Motor neuron (in vitro differentiated cells): ENCODE results near the gene MED10. TPM values are rescaled to one million over a fixed set of nuclear protein-coding genes. Genes with fewer than 3 reads are reported as not detected.
A peak's percentile ranks its signal among the peaks of the same experiment; 100 is the strongest.

ENCODE experiments used
- ATAC-seq, 8 experiments: fragments of 200-7000 bp; cut with Tn5 transposase; replicated peaks in 6 of 8; 2 replicates each; pipeline ENCODE4 v1.8.0; 2021; ENCODE audit warnings: mild to moderate bottlenecking in 8 of 8, moderate library complexity in 8 of 8
- H3K27ac ChIP-seq, 2 donors: fragments of 250-450 bp; sonication (Bioruptor Pico); 2 replicates each; pipeline ENCODE4 v1.9.0; 2021; ENCODE audit warnings: antibody characterized with exemption in 2 of 2, mild to moderate bottlenecking in 2 of 2, moderate library complexity in 1 of 2
- H3K4me1 ChIP-seq, 2 donors: fragments of 250-450 bp; sonication (Bioruptor Pico); replicated peaks in 1 of 2; 2 replicates each; pipeline ENCODE4 v1.6.1; 2021; ENCODE audit warnings: antibody characterized with exemption in 2 of 2, mild to moderate bottlenecking in 2 of 2, moderate library complexity in 1 of 2
- H3K4me3 ChIP-seq, 5 donors: fragments of 250-450 bp; sonication (Bioruptor Pico); 2 replicates each; pipeline ENCODE4 v1.9.0; 2021; ENCODE audit warnings: antibody characterized with exemption in 5 of 5, mild to moderate bottlenecking in 5 of 5, moderate library complexity in 4 of 5
- WGBS, 10 experiments: fragments of 450-650 bp; shearing (Covaris generic); methylation state at CpG; one replicate each; pipeline ENCODE4 v1.0.0; 2022; 5-methylcytosine and 5-hydroxymethylcytosine counted together
- in situ Hi-C, 9 experiments: fragments of 400-800 bp; cut with MboI; loops; one replicate each; pipeline ENCODE4 v1.15.0; 2021; ENCODE audit warnings: low sequenced_read_pairs in 9 of 9, low pct_unique_long_range_greater_than_20kb in 2 of 9; ENCODE audit not compliant: unreplicated experiment in 9 of 9
- total RNA-seq, 8 experiments: library from RNA; unstranded; fragments of 300-600 nt; gene quantifications; 2 replicates each; pipeline versions ENCODE4 v1.2.3 to v1.2.4, GENCODE V29; 2022

The MED10 gene
- total RNA-seq: 10 to 100 TPM; 25.4 to 87.1 (median 40.7) TPM

GRCh38 chr5:6377905-6378765 lies at the start of gene MED10:
Gene MED10 (minus strand): TSS chr5:6378547. CDS start chr5:6378483, 64 bp downstream.
- peak; percentile 95 to 99 (median 98) for ATAC-seq
- peak within 1 kb of the TSS; percentile 85 to 95 (median 94) for H3K4me3 ChIP-seq
- H3K4me1 ChIP-seq: peaks cover 6 to 17% of the 10 kb centered on the region in 2 donors
- in situ Hi-C loops: no loop called here
- peak within 1 kb of the TSS; percentile 92 to 99 for H3K27ac ChIP-seq
- 0 to 20% (median 3%) methylated on average over 1 to 12 of the region's 60 CpGs; no CpG with 5 or more reads in 3 of the 10 experiments for WGBS, 10 experiments

- WGBS, 10 experiments: 0 to 80% (median 51%) methylated on average over 1 to 4 of the region's 4 CpGs; no CpG with 5 or more reads in 2 of the 10 experiments
- ATAC-seq: no peak
- in situ Hi-C loops: no loop called here
- Histone ChIP-seq H3K4me3 (no peak overlapping the region), H3K4me1 (no peaks in the 10 kb centered on the region), H3K27ac (no peak overlapping the region)
Observed at GRCh38 chr5:6427694-6428093, 49.3 kb upstream of the MED10 start.

- H3K4me3 ChIP-seq: no peak overlapping the region
- no peak overlapping the region for H3K27ac ChIP-seq
- no peaks in the 10 kb centered on the region for H3K4me1 ChIP-seq
- no peak for ATAC-seq
- in situ Hi-C loops: no loop called here
Observed at GRCh38 chr5:6424700-6425099, 46.4 kb upstream of the MED10 start.

- in situ Hi-C loops: no loop called here
- no peak for ATAC-seq
- 0 to 80% (median 60%) methylated on average over 1 to 6 of the region's 8 CpGs; no CpG with 5 or more reads in 5 of the 10 experiments for WGBS, 10 experiments
- Histone ChIP-seq H3K27ac (no peak overlapping the region), H3K4me1 (peaks cover 0 to 4% of the 10 kb centered on the region in 2 donors), H3K4me3 (no peak overlapping the region)
Observed at GRCh38 chr5:6424110-6424659, 45.8 kb upstream of the MED10 start.

- Histone ChIP-seq H3K27ac (no peak overlapping the region), H3K4me1 (peaks cover 0 to 9% of the 10 kb centered on the region in 2 donors), H3K4me3 (no peak overlapping the region)
- no peak for ATAC-seq
- in situ Hi-C loops: no loop called here
- WGBS, 10 experiments: 10 to 80% (median 60%) methylated on average over 1 to 9 of the region's 13 CpGs; no CpG with 5 or more reads in 3 of the 10 experiments
Observed at GRCh38 chr5:6423327-6424109, 45.2 kb upstream of the MED10 start.

- Histone ChIP-seq H3K4me1 (peaks cover 0 to 10% of the 10 kb centered on the region in 2 donors), H3K4me3 (no peak overlapping the region), H3K27ac (no peak overlapping the region)
- peak in 2 of 8 experiments; percentile 15 to 61 for ATAC-seq
- 37 to 97% (median 51%) methylated on average over 5 to 8 of the region's 8 CpGs; no CpG with 5 or more reads in 4 of the 10 experiments for WGBS, 10 experiments
- in situ Hi-C loops: no loop called here
Observed at GRCh38 chr5:6419340-6419852, 41.0 kb upstream of the MED10 start.

- Histone ChIP-seq H3K4me1 (peaks cover 0 to 10% of the 10 kb centered on the region in 2 donors), H3K27ac (no peak overlapping the region), H3K4me3 (no peak overlapping the region)
- ATAC-seq: no peak
- in situ Hi-C loops: no loop called here
- 21 to 92% (median 40%) methylated on average over 1 to 3 of the region's 3 CpGs; no CpG with 5 or more reads in 5 of the 10 experiments for WGBS, 10 experiments
Observed at GRCh38 chr5:6418679-6419276, 40.4 kb upstream of the MED10 start.

DNA sequence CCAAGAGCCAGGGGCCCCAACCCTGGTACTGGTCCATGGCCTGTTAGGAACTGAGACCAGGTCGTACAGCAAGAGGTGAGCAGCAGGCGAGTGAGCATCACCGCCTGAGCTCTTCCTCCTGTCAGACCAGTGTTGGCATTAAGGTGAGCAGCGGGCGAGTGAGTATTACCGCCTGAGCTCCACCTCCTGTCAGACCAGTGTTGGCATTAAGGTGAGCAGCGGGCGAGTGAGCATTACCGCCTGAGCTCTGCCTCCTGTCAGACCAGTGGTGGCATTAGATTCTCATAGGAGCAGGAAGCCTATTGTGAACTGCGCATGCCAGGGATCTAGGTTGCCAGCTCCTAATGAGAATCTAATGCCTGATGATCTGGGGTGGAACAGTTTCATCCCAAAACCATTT lies 39.3 kb upstream of the MED10 start:
- H3K4me3 ChIP-seq: no peak overlapping the region
- peaks cover 0 to 10% of the 10 kb centered on the region in 2 donors for H3K4me1 ChIP-seq
- 68 to 94% (median 83%) methylated on average over 3 to 9 of the region's 10 CpGs; no CpG with 5 or more reads in 4 of the 10 experiments for WGBS, 10 experiments
- ATAC-seq: no peak
- no peak overlapping the region for H3K27ac ChIP-seq
- in situ Hi-C loops: no loop called here

GRCh38 chr5:6412811-6413210 lies 34.5 kb upstream of the MED10 start:
- WGBS, 10 experiments: 19 to 100% (median 79%) methylated on average over 1 to 4 of the region's 4 CpGs; no CpG with 5 or more reads in 4 of the 10 experiments
- in situ Hi-C loops: no loop called here
- Histone ChIP-seq H3K27ac (no peak overlapping the region), H3K4me1 (peaks cover 0 to 2% of the 10 kb centered on the region in 2 donors), H3K4me3 (no peak overlapping the region)
- ATAC-seq: no peak

- Histone ChIP-seq H3K27ac (no peak overlapping the region), H3K4me1 (peaks cover 2 to 9% of the 10 kb centered on the region in 2 donors), H3K4me3 (no peak overlapping the region)
- WGBS, 10 experiments: 0 to 95% (median 80%) methylated on average over 1 to 8 of the region's 15 CpGs; no CpG with 5 or more reads in 5 of the 10 experiments
- in situ Hi-C loops: no loop called here
- ATAC-seq: peak in 4 of 8 experiments; percentile 25 to 73 (median 52)
Observed at GRCh38 chr5:6411141-6411540, 32.8 kb upstream of the MED10 start.

- ATAC-seq: no peak
- Histone ChIP-seq H3K4me1 (peaks cover 2 to 9% of the 10 kb centered on the region in 2 donors), H3K27ac (no peak overlapping the region), H3K4me3 (no peak overlapping the region)
- in situ Hi-C loops: no loop called here
- WGBS, 10 experiments: 25 to 97% (median 81%) methylated on average over 3 to 9 of the region's 9 CpGs; no CpG with 5 or more reads in 2 of the 10 experiments
Observed at GRCh38 chr5:6410421-6410820, 32.1 kb upstream of the MED10 start.

DNA sequence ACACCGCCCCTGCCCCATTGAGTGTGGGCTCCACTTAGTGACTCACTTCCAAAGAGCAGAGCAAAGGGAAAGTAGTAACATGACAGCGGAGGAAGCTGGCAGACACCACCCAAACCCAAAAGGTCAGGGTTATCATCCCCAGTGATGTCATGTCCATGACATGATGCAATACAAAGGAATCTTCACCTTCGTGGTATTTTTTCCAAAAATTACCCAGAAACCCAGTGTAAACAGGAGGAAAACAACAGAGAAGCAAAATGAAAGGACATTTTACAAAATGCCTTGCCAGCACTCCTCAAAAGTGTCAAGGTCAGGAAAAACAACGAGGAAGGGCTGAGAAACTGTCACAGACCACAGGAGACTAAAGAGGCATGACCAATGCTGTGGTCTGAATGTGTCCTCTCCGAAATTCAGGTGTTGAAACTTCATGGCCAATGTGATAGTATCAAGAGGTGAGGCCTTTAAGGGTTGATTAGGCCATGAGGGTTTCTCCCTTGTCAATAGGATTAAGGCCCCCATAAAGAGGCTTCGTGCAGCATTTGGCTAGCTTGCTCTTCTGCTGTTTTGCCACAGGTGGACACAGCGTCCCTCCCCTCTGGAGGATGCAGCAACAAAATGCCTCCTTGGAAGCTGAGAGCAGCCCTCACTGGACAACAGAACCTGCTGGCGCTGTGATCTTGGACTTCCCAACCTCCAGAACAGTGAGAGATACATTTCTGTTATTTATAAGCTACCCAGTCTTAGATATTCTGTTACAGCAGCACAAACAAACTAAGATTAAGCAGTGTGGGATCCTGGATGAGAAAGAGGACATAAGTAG lies 30.5 kb upstream of the MED10 start:
- H3K4me1 ChIP-seq: peaks cover 2 to 9% of the 10 kb centered on the region in 2 donors
- ATAC-seq: no peak
- no peak overlapping the region for H3K27ac ChIP-seq
- in situ Hi-C loops: no loop called here
- 21 to 89% (median 57%) methylated on average over 3 to 6 of the region's 8 CpGs; no CpG with 5 or more reads in 3 of the 10 experiments for WGBS, 10 experiments
- no peak overlapping the region for H3K4me3 ChIP-seq
